K562 (cell line): ENCODE measurements around the gene AQR. TPM values are rescaled to one million over a fixed set of nuclear protein-coding genes. Genes with fewer than 3 reads are reported as not detected.
A peak's percentile ranks its signal among the peaks of the same experiment; 100 is the strongest.

Experiments
- CREB3 ChIP-seq: fragments of 450-650 bp; conservative IDR thresholded peaks from 2 replicates; pipeline ENCODE4 v1.6.1; 2016; ENCODE audit warnings: missing genetic modification characterization, low read depth, mild to moderate bottlenecking, missing compliant biosample characterization, moderate library complexity
- CXXC5 ChIP-seq: fragments of 250-450 bp; sonication (Bioruptor Pico); IDR thresholded peaks from 2 replicates; pipeline ENCODE4 v1.8.0; 2022; ENCODE audit warnings: inconsistent platforms, mild to moderate bottlenecking, moderate library complexity
- DIDO1 ChIP-seq: fragments of 450-650 bp; IDR thresholded peaks from 2 replicates; pipeline ENCODE4 v1.6.1; 2016; ENCODE audit warnings: low read depth, missing biosample characterization, missing genetic modification characterization
- KLF13 ChIP-seq: fragments of 450-650 bp; IDR thresholded peaks from 2 replicates; pipeline ENCODE4 v1.6.1; 2016; ENCODE audit warnings: missing genetic modification characterization, low read depth, mild to moderate bottlenecking, missing compliant biosample characterization, moderate library complexity, borderline replicate concordance
- MEF2D ChIP-seq: conservative IDR thresholded peaks from 2 replicates; pipeline ENCODE4 v1.6.1; 2016; ENCODE audit warnings: low read depth, missing genetic modification characterization, missing compliant biosample characterization
- PTBP1 ChIP-seq: fragments of 200-400 bp; formaldehyde crosslinking; IDR thresholded peaks from 2 replicates; pipeline ENCODE4 v1.6.1; 2017; ENCODE audit warnings: low read depth, low read length
- SMAD3 ChIP-seq: fragments of 450-650 bp; formaldehyde crosslinking; conservative IDR thresholded peaks from 2 replicates; pipeline ENCODE4 v1.4.0; 2020; ENCODE audit warnings: mild to moderate bottlenecking
- TAF7 ChIP-seq: fragments of 450-650 bp; IDR thresholded peaks from 2 replicates; pipeline ENCODE4 v1.6.1; 2016; ENCODE audit warnings: missing genetic modification characterization, missing compliant biosample characterization
- TEAD1 ChIP-seq, 2 experiments: fragments of 450-650 bp in 1 of 2; sonication (generic) in 1 of 2; formaldehyde crosslinking; IDR thresholded peaks; 2 replicates each; pipeline versions ENCODE4 v1.4.0 to v1.8.0; 2020 to 2022; ENCODE audit warnings: mild to moderate bottlenecking in 2 of 2, missing genetic modification reagents in 1 of 2
- ZC3H4 ChIP-seq: sonication (generic); formaldehyde crosslinking; IDR thresholded peaks from 2 replicates; pipeline ENCODE4 v1.9.0; 2021; ENCODE audit warnings: missing genetic modification reagents, borderline replicate concordance
- ZNF174 ChIP-seq: fragments of 250-450 bp; sonication (Bioruptor Pico); IDR thresholded peaks from 2 replicates; pipeline ENCODE4 v1.4.0; 2020; ENCODE audit warnings: mild to moderate bottlenecking
- ZNF175 ChIP-seq: fragments of 200-800 bp; sonication (Bioruptor generic); IDR thresholded peaks from 2 replicates; pipeline ENCODE4 v1.6.1; 2016; ENCODE audit warnings: low read depth, mild to moderate bottlenecking, missing genetic modification characterization, missing compliant biosample characterization
- ZNF197 ChIP-seq: fragments of 200-800 bp; sonication (Bioruptor generic); IDR thresholded peaks from 2 replicates; pipeline ENCODE4 v1.6.1; 2016; ENCODE audit warnings: low read depth, missing genetic modification characterization, missing compliant biosample characterization
- ZNF311 ChIP-seq: fragments of 250-450 bp; sonication (Bioruptor Pico); IDR thresholded peaks from 2 replicates; pipeline ENCODE4 v1.4.0; 2020; ENCODE audit warnings: mild to moderate bottlenecking, moderate library complexity
- ZNF561 ChIP-seq: fragments of 450-650 bp; formaldehyde crosslinking; conservative IDR thresholded peaks from 2 replicates; pipeline ENCODE4 v1.4.0; 2020; ENCODE audit warnings: mild to moderate bottlenecking, moderate library complexity
- ZNF584 ChIP-seq: fragments of 200-800 bp; sonication (Bioruptor generic); IDR thresholded peaks from 2 replicates; pipeline ENCODE4 v1.6.1; 2016; ENCODE audit warnings: low read depth, mild to moderate bottlenecking, missing genetic modification characterization, missing compliant biosample characterization
- polyA plus RNA-seq, 8 experiments: library from polyadenylated mRNA; depleted of rRNA in 4 of 8; stranded (reverse) in 5 of 8; unstranded in 3 of 8; fragments of >200 nt; fragmentation: Nextera tagmentation in 2 of 8; fragmentation: Illumina TruSeq in 1 of 8; extraction: Ambion mirVana in 2 of 8; extraction: Trizol in 1 of 8; gene quantifications; 2 replicates each; pipeline versions ENCODE4 v1.2.1 to v1.2.3, GENCODE V29; 2011 to 2014; ENCODE audit warnings: inconsistent platforms in 1 of 8, missing spikeins in 1 of 8
- total RNA-seq, 7 experiments: library from RNA; depleted of rRNA in 6 of 7; stranded (reverse); fragments of >200 nt in 6 of 7; fragmentation: Illumina TruSeq in 2 of 7; extraction: Trizol in 2 of 7; gene quantifications; 2 replicates each; pipeline versions ENCODE4 v1.2.1 to v1.2.3, GENCODE V29; 2011 to 2021; ENCODE audit warnings: low replicate concordance in 1 of 7
- TF ChIP-seq, protein P1 (sequence below): sonication (generic); formaldehyde crosslinking; IDR thresholded peaks from 2 replicates; pipeline ENCODE4 v1.8.1; 2023; ENCODE audit warnings: mild to moderate bottlenecking, missing genetic modification reagents
- TF ChIP-seq, protein P2 (sequence below): fragments of 250-450 bp; sonication (Bioruptor Pico); IDR thresholded peaks from 2 replicates; pipeline ENCODE4 v1.8.0; 2021; ENCODE audit warnings: mild to moderate bottlenecking, moderate library complexity
- TF ChIP-seq, protein P3 (sequence below): fragments of 450-650 bp; IDR thresholded peaks from 2 replicates; pipeline ENCODE4 v1.6.1; 2017; ENCODE audit warnings: antibody characterized with exemption, mild to moderate bottlenecking

Gene AQR
- total and polyA plus RNA-seq, 9 of the 15 experiments (the other 6 are each of a cell fraction or from before 2014, with no cell fraction given) = 22.0 to 62.9 (median 39.3) TPM

DNA sequence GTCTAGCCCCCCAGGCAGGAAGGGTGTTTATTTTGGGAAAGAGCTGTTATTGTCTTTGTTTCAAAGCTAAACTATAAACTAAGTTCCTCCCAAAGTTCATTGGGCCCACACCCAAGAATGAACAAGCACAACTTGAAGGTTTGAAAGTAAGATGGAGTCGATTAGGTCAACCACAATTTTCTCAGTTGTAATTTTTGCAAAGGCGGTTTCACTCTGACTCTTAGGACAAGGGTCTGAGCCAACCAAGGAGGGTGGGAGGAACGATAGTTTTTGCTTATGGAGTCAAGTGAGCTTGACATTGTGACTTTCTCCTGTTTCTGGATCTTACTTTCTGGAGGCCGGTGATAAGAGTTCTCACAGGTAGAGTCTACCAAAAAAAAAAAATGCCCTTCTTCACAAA, 24.3 kb upstream of the AQR start (continued):
- TF ChIP-seq, protein P1, sequence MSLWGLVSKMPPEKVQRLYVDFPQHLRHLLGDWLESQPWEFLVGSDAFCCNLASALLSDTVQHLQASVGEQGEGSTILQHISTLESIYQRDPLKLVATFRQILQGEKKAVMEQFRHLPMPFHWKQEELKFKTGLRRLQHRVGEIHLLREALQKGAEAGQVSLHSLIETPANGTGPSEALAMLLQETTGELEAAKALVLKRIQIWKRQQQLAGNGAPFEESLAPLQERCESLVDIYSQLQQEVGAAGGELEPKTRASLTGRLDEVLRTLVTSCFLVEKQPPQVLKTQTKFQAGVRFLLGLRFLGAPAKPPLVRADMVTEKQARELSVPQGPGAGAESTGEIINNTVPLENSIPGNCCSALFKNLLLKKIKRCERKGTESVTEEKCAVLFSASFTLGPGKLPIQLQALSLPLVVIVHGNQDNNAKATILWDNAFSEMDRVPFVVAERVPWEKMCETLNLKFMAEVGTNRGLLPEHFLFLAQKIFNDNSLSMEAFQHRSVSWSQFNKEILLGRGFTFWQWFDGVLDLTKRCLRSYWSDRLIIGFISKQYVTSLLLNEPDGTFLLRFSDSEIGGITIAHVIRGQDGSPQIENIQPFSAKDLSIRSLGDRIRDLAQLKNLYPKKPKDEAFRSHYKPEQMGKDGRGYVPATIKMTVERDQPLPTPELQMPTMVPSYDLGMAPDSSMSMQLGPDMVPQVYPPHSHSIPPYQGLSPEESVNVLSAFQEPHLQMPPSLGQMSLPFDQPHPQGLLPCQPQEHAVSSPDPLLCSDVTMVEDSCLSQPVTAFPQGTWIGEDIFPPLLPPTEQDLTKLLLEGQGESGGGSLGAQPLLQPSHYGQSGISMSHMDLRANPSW (CRISPR knock-in tag) = no peak
- TF ChIP-seq MEF2D (tag) (peak; percentile 88), CXXC5 (CRISPR knock-in tag) (peak; percentile 85), ZNF561 (CRISPR knock-in tag) (peak; percentile 83), ZNF175 (CRISPR knock-in tag) (peak; percentile 98), TAF7 (peak; percentile 71), SMAD3 (CRISPR knock-in tag) (peak; percentile 91), DIDO1 (tag) (peak; percentile 49; the same call in 1 of the 2 replicates), ZNF311 (CRISPR knock-in tag) (peak; percentile 92), KLF13 (peak; percentile 80), CREB3 (peak; percentile 92), ZNF584 (CRISPR knock-in tag) (peak; percentile 96), TEAD1 (CRISPR knock-in tag; IDR thresholded peaks at IDR 0.05) (peak in 1 of 2 experiments; percentile 68; a peak in 2 of 4 replicates), ZNF174 (CRISPR knock-in tag) (no peak), ZC3H4 (CRISPR knock-in tag) (no peak), PTBP1 (no peak), ZNF197 (CRISPR knock-in tag) (peak; percentile 77; the same call in 1 of the 2 replicates)
- TF ChIP-seq, protein P2, sequence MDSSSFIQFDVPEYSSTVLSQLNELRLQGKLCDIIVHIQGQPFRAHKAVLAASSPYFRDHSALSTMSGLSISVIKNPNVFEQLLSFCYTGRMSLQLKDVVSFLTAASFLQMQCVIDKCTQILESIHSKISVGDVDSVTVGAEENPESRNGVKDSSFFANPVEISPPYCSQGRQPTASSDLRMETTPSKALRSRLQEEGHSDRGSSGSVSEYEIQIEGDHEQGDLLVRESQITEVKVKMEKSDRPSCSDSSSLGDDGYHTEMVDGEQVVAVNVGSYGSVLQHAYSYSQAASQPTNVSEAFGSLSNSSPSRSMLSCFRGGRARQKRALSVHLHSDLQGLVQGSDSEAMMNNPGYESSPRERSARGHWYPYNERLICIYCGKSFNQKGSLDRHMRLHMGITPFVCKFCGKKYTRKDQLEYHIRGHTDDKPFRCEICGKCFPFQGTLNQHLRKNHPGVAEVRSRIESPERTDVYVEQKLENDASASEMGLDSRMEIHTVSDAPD (CRISPR knock-in tag) = peak; percentile 75; the same call in 1 of the 2 replicates
- TF ChIP-seq, protein P3, sequence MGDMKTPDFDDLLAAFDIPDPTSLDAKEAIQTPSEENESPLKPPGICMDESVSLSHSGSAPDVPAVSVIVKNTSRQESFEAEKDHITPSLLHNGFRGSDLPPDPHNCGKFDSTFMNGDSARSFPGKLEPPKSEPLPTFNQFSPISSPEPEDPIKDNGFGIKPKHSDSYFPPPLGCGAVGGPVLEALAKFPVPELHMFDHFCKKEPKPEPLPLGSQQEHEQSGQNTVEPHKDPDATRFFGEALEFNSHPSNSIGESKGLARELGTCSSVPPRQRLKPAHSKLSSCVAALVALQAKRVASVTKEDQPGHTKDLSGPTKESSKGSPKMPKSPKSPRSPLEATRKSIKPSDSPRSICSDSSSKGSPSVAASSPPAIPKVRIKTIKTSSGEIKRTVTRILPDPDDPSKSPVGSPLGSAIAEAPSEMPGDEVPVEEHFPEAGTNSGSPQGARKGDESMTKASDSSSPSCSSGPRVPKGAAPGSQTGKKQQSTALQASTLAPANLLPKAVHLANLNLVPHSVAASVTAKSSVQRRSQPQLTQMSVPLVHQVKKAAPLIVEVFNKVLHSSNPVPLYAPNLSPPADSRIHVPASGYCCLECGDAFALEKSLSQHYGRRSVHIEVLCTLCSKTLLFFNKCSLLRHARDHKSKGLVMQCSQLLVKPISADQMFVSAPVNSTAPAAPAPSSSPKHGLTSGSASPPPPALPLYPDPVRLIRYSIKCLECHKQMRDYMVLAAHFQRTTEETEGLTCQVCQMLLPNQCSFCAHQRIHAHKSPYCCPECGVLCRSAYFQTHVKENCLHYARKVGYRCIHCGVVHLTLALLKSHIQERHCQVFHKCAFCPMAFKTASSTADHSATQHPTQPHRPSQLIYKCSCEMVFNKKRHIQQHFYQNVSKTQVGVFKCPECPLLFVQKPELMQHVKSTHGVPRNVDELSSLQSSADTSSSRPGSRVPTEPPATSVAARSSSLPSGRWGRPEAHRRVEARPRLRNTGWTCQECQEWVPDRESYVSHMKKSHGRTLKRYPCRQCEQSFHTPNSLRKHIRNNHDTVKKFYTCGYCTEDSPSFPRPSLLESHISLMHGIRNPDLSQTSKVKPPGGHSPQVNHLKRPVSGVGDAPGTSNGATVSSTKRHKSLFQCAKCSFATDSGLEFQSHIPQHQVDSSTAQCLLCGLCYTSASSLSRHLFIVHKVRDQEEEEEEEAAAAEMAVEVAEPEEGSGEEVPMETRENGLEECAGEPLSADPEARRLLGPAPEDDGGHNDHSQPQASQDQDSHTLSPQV = peak; percentile 99
